ENCODE data around the gene AK2.
"Not testable (repeated sequence)": the region's sequence is repeated elsewhere in the genome, so short reads cannot be mapped to it uniquely, and the experiment has no call there.

AK2 gene

DNA sequence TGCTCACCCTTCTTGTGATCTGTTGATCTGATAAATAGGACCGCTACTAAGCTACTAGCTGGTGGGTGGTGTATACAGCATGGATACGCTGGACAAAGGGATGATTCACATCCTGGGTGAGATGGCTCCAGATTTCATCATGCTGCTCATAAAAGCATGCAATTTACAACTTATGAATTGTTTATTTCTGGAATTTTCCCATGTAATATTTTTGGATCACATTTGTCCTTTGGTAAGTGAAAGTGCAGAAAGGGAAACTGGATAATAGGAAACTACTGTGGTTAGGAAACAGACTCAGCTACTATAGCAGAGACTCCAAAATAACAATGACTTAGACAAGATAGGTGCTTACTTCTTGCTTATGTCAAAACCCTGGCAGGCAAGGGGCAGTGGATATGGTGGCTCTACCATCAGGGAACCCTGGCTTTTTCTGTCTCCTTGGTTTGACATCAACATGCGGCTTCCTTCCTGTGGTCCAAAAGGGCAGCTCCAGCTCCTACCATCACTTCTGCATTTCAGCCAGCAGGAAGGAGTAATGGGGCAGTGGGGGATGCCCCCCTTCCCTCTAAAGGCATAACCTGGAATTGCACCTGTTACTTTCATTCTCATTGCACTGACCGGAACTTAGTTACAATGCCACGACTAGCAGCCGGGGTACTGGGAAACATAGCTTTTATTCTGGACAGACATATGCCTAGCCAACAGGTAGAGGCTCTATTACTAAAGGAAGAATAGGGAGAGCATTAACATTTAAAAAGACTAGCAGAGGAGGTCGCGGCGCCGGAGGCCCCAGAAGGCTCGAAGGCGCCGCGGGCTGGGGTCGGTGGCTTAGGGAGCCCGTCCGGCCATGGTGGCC, 13.8 kb upstream of the AK2 start:
- no peak for DNase-seq

DNA sequence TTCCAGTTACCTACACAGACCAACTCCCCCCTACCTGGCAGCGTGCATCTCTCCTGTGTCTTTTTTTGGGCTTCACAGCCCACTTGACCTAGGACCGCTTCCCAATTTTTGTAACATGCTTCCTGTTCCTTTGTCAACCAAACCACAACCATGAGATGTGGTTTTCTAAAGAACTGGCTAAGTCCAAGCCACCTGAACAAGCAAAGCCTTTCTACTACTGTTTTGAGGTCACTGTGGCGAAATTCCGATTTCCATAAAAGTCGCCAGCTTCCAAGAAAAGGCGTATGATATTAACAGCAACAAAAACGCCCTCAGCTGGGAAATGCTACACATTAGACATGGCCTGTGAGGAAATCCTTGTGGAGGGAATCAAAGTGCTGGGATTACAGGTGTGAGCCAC, 12.7 kb upstream of the AK2 start:
- DNase-seq: no peak

GRCh38 chr1:33048426-33048825, 11.7 kb upstream of the AK2 start:
- no peak for DNase-seq

GRCh38 chr1:33047839-33048305, 11.2 kb upstream of the AK2 start:
- DNase-seq: no peak

- no peak for DNase-seq
These were observed 10.6 kb upstream of the AK2 start for GRCh38 chr1:33047290-33047689.

- DNase-seq: not testable (repeated sequence)
These were observed 9.6 kb upstream of the AK2 start for GRCh38 chr1:33046234-33046633.

DNA sequence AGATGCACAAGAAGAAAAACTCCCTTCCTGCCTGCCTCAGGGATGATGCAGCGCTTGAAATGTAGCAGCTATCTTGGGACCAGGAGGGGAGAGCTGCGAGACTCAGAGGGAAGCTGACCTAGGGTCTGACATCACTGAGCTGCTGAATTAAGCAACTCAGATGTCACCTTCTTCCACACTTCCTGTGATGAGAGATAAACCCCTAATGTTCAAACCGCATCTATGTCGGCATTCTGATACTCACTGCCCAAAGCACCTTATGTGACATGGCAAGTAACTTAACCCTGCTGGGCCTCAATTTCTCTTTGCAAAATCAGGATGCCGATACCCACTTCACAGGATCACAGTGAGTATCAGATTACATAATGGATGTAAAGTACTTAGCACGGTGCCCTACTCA, 9.1 kb upstream of the AK2 start:
- no peak for DNase-seq

- no peak for DNase-seq
These were observed 8.6 kb upstream of the AK2 start for GRCh38 chr1:33045246-33045645.

DNA sequence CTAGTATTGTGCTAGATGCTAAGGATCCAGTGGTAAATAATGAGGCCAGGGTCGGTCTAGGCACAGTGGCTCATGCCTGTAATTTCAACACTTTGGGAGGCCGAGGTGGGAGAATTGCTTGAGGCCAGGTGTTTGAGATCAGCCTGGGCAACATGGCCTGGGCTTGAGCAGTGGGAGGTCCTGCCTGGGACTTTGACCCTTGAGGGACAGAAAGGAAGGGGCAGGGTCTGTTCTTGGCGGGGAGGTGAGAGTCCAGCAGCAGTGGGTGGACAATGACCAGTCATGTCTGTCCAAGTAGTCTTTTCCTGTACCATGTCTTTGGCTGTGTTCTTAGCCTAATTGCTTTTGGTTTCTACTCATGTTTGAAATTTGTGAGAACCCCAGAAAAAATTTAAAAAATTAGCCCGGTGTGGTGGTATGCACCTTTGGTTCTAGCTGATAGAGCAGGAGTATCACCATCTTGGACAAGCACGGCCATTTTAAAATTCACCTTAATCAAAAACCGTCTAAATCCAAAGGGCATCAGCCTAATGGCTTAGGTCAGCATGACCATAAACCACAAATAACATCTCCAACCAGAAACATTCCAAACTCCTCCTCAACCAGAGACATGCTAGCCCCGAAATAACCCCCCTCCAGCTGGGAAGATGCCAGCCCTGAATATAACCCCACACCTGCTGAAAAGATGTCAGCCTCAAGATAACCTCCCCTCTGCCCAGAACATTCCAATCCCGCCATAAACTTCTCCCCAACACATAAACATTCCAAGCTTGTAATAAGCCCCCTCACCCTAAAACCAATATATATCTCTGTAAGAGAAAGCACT, 6.8 kb upstream of the AK2 start:
- no peak for DNase-seq

DNA sequence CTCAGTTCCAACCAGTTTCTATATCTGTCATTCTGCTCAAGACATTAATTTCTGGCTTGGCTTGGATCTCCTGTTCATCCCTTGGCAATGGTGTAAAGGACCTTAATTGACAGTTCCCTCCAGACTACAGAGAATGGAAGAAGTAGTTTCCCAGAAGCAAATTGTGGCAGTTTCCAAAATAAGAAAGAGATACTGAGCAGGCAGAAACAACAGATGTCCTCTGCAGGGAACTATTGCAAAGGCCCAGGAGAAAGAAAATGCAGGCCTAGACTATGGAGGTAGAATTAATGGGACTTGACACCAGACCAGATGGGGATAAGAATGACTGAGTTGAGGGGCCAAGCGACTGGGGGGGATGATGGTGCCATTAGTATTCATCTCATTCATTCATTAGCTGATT, 6.1 kb upstream of the AK2 start:
- DNase-seq: no peak

GRCh38 chr1:33041026-33041425, 4.3 kb upstream of the AK2 start:
- no peak for DNase-seq

GRCh38 chr1:33039840-33040239, 3.2 kb upstream of the AK2 start:
- no peak for DNase-seq

DNA sequence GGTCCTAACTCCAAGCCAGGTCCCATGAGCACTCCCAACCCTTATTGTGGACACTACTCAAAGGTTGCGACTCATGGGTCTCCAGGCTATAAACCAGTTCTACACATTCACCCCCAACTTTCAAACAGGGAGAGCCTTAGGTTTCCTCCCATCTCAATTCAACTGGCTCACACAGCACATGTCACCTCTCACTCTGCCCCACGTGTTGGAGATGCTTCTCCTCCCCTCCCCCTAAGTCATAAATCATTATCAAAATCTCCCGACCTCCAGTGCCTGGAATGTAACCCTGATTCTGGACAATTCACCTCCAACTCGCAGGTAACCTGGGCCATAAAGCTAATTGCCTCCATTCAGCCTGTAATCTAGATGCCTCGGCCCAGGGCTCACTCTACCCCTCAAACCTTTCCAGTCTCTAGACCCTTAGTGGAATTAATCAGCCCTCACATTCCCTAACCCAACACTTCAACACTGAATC, 595 bp downstream of the AK2 start:
- no peak for DNase-seq

DNA sequence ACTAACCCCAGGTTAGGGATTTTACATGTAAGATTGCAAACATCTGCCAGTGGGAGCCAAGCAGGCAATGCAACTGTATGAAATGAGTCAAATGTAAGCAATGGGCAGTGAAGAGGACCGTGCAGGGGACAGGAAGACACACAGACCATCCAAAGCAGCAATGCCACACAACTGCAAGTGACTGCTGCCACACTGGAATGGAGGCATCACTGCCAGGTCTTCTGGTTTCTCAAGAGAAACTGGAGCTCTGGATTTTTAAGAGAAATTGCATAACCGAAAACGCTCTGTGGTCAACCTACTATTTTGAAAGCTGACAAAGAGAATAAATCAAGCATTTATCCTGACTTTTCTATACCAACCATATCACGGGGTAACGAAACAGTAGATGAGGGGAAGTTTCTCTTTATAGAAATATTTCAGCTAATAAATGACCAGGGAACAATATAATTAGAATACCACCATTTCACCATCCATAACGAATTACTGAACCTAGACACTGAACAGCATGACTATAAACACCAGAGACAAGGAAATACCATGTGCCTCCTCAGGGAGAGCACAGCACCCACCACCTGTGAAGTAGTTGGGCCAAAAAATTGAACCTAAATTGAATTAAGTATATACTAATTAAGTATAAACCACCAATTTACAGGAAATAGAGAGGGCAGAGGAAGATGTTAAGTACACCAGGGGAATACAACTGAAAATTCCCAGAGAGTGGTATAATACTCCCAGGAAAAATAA, 4.4 kb downstream of the AK2 start:
- no peak for DNase-seq

DNA sequence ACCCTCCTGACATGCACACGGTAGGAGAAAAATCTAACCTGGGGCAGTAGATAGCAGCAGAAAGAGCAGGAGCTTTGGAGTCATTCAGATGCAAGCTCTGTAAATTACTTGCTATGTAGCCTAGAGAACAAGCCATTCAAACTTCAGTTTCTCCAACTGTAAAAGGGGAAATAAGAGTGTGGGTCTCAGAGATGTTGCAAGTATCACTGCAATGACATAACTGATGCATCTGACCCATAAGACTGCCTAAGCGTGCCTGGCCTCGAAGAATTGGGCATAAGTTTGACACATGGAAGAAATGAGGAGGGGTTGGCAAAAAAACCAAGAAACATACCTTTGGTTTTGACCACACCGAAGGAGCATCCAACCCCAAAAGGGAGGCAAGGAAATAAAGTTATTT, 5.2 kb downstream of the AK2 start:
- DNase-seq: no peak

DNA sequence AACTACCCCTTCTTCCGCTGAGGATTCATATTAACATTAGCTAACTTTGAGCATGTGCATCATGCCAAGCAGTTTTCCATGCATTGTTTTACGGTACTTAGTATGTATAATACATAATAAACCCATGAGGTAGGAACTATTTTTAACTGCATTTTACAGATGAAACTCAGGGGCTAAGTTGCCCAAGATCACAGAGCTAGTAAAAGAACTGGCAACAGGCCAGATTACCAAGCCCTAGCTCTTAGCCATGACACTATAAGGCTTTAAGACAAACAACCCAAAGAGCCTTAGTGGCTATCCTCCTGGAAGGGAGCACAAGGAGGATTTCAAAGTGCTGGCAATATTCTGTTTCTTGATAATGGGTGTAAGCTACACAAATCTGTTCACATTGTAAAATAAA, 6.1 kb downstream of the AK2 start:
- DNase-seq: no peak

DNA sequence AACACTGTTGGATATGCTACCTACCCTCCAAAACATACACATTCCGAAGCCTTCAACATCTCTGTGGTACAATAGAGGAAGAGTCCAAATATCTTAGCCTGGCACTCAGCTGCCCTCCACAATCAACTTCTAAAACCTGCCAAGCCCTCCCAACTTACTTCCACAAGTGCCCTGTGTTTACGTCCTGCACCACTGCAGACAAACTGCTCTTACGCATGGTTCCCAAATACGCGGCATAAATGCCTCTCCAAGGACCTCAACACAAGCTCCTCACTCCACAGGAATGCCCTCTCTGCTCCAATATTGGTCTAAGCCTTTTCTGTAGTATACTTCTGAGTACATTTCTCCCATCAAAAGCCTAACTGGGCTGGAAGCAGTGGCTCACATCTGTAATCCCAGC, 6.8 kb downstream of the AK2 start:
- DNase-seq: no peak

- no peak for DNase-seq
These were observed 7.5 kb downstream of the AK2 start for GRCh38 chr1:33029209-33029608.

GRCh38 chr1:33025761-33026160, 10.9 kb downstream of the AK2 start:
- no peak for DNase-seq

- DNase-seq: no peak
These were observed 11.5 kb downstream of the AK2 start for GRCh38 chr1:33025180-33025569.

DNA sequence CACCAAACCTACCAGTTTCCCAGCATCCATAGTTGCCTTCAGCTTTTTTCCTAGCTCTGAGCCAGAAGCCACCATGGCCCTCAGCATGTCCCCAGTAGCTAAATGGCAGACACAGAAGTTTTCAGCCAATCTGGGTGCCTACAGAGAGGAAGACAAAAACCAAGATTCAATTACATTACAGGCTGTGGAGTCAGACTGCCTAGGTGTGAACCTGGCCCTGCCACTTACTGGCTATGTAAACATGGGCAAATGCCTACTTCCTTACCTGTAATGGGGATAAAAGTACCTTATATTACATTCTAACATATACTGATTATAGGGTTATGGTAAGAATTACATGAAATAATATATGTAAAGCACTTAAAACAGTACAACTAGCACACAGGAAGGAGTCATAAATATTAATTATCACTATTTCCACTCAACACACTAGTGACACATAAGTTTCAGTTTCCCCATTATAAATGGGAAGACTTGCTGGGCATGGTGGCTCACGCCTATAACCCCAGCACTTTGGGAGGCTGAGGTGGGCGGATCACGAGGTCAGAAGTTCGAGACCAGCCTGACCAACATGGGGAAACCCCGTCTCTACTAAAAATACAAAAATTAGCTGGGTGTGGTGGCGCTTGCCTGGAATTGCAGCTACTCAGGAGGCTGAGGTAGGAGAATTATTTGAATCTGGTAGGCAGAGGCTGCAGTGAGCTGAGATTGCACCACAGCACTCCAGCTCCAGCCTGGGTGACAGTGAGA, 12.1 kb downstream of the AK2 start:
- DNase-seq: peak; percentile 77

DNA sequence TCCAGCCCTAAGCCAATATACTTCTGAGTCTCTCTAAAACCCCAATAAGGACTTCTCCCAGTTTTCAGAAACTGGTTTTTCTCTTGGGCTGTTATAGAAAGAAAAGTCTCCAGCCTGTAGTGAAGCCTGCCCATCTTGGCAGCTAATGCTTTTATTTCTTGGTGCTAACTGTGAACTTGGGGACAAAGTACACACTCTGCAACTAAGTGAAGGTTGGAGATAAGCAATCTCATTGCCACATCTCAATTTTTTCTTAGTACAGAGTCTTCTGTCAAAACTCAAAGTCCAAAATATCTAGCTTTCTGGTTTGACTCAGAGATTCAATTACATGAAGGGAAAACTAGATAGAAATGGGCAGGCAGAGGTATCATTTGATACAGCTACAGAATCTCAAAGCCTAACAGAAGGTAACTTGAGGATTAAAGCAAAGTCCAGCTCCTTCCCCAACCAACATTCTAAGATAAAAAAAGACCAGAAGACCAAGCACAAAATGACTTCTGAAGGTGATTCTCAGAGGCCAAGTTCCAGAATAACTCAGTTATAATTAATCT, 14.0 kb downstream of the AK2 start:
- DNase-seq: no peak
